Smooth muscle cell of the umbilical artery (primary cell): Measurements from ENCODE around the gene HOXA5. TPM values are rescaled to one million over a fixed set of nuclear protein-coding genes. Genes with fewer than 3 reads are reported as not detected.

Experiments
- total RNA-seq: library from RNA; depleted of rRNA; stranded (reverse); fragments of >200 nt; gene quantifications from 2 replicates; pipeline ENCODE4 v1.2.3, GENCODE V29; 2014

HOXA5 gene
- 1.8 and 2.7 TPM in 2 replicates for total RNA-seq

GRCh38 chr7:27143023-27143949 is at the start of gene HOXA5:
Gene HOXA5, minus strand, starts transcription at chr7:27143681. Its CDS starts 74 bp downstream, at chr7:27143607.

GRCh38 chr7:27185013-27185853 is 41.8 kb upstream of the HOXA5 start, which contains the start of gene HOXA11:
Gene HOXA11, minus strand, starts transcription at chr7:27185232. Its CDS starts 88 bp downstream, at chr7:27185144.

GRCh38 chr7:27173956-27174873 is 30.7 kb upstream of the HOXA5 start, which contains the start of gene HOXA10:
Gene HOXA10, minus strand, starts transcription at chr7:27174320. Its CDS starts 14 bp downstream, at chr7:27174306.

GRCh38 chr7:27165089-27165995 is 21.9 kb upstream of the HOXA5 start, which contains the start of gene HOXA9:
Gene HOXA9, minus strand, starts transcription at chr7:27165537. Its CDS starts 80 bp downstream, at chr7:27165457.

GRCh38 chr7:27156508-27156898 is 13.0 kb upstream of the HOXA5 start, which contains the start of gene HOXA7:
Gene HOXA7, minus strand, starts transcription at chr7:27156675. Its CDS starts 130 bp downstream, at chr7:27156545.

GRCh38 chr7:27151931-27152815 is 8.7 kb upstream of the HOXA5 start, which contains the start of gene HOXA3:
Gene HOXA3, minus strand, starts transcription at chr7:27152583. Its CDS starts 41,943 bp downstream, at chr7:27110640.

GRCh38 chr7:27147199-27148030 is 3.9 kb upstream of the HOXA5 start, which contains the start of gene HOXA6:
Gene HOXA6, minus strand, starts transcription at chr7:27147774. Its CDS starts 25 bp downstream, at chr7:27147749.

GRCh38 chr7:27130540-27131389 is 12.7 kb downstream of the HOXA5 start, which contains the start of gene HOXA4:
Gene HOXA4, minus strand, starts transcription at chr7:27130757. Its CDS starts 24 bp downstream, at chr7:27130733.

GRCh38 chr7:27102581-27103442 is 40.7 kb downstream of the HOXA5 start, which contains the start of gene HOXA2:
Gene HOXA2, minus strand, starts transcription at chr7:27102683. Its CDS starts 183 bp downstream, at chr7:27102500.

GRCh38 chr7:27095897-27096767 is 47.3 kb downstream of the HOXA5 start, which contains the start of gene HOXA1:
Gene HOXA1, minus strand, starts transcription at chr7:27096000. Its CDS starts 88 bp downstream, at chr7:27095912.

Other genes starting within 250 kb of the HOXA5 start
- gene HOXA1, start 47.7 kb downstream of the HOXA5 start, total RNA-seq: 0.59 and 1.2 TPM in 2 replicates
- 0.30 and 0.32 TPM in 2 replicates for gene HOXA2, start 41.0 kb downstream of the HOXA5 start, total RNA-seq
- 0.60 and 0.89 TPM in 2 replicates for gene HOXA4, start 12.9 kb downstream of the HOXA5 start, total RNA-seq
- 3.6 and 5.8 TPM in 2 replicates for gene HOXA6, start 4.1 kb upstream of the HOXA5 start, total RNA-seq
- 3.1 and 6.8 TPM in 2 replicates for gene HOXA3, start 8.9 kb upstream of the HOXA5 start, total RNA-seq
- gene HOXA7, start 13.0 kb upstream of the HOXA5 start, total RNA-seq: 1.0 and 1.8 TPM in 2 replicates
- 8.6 and 13.5 TPM in 2 replicates for gene HOXA9, start 21.9 kb upstream of the HOXA5 start, total RNA-seq
- 13.7 and 26.7 TPM in 2 replicates for gene HOXA10, start 30.6 kb upstream of the HOXA5 start, total RNA-seq
- gene HOXA11, start 41.6 kb upstream of the HOXA5 start, total RNA-seq: 13.2 and 13.4 TPM in 2 replicates
- gene HOXA13, start 56.4 kb upstream of the HOXA5 start, total RNA-seq: 6.8 and 10.0 TPM in 2 replicates
- gene EVX1, start 99.1 kb upstream of the HOXA5 start, total RNA-seq: 0.09 TPM in 1 of 2 replicates, not detected in the other